GM21515 (cell line): ENCODE measurements around the gene SMIM29.

ENCODE experiments used
- ATAC-seq: cut with Tn5 transposase; IDR thresholded peaks from one replicate; pipeline ENCODE4 v1.9.1; 2021; ENCODE audit not compliant: unreplicated experiment

SMIM29 gene

DNA sequence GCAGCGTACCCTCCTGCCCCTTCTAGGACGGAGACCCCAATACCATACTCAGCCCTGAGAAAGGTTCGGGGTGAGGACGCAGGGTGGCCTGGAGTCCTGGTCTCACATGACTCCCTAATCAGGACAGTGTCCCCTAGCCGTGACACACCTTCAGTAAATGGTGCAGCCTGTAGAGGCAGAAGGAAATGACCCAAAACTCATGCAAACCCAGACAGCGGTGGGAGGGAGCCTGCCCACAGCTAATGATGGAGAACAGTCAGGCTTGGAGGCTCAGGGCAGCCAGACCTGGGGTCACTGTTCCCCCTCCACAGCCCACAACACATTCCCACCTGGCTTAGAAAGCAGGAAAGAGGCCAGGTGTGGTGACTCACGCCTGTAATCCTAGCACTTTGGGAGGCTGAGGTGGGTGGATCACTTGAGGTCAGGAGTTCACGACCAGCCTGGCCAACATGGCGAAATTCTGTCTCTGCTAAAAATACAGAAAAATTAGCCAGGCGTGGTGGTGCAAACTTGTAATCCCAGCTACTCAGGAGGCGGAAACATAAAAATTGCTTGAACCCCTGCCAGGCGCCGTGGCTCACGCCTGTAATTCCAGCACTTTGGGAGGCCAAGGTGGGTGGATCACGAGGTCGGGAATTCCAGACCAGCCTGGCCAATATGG is 20.9 kb downstream of the SMIM29 start:
- no peak for ATAC-seq

DNA sequence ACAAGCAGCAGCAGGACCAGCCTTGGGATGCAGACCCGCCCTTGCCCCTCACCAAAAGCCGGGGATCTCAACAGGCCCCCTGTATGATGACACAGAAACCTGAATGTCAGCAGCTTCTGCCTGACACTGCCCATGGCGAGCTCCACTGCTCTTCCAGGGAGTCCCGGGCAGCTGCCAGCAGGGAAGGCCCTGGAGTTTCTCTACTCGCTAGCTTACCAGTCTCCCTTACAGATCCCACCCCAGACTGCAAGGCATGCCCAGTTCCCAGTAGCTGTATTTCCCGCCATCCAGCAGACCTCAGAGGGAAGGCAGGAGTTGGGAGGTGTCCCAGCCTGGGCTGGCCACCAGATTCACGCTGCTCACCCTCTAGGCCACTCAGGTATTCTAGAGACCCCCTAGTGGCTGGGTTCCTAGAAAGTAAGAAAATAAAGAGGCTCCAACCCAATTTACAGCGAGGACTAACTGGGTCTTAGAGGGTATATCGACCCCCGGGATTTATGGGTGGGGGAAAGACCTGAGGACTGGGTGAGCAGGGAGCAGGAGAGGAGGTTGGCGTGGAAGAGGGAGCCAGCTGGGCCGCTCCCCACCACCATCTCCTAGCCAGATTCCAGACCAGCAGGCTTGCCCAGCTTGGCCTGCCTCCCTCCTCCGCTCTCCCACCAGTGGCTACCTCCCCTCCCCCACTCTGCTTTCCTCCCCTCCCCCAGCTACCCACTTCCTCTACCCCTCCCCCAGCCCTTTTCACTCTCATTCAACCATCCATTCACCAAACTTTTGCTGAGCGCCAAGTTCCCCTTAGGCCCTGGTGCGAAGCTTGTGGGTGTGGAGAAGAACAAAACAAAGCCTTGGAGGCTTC is 21.8 kb downstream of the SMIM29 start:
- no peak for ATAC-seq

DNA sequence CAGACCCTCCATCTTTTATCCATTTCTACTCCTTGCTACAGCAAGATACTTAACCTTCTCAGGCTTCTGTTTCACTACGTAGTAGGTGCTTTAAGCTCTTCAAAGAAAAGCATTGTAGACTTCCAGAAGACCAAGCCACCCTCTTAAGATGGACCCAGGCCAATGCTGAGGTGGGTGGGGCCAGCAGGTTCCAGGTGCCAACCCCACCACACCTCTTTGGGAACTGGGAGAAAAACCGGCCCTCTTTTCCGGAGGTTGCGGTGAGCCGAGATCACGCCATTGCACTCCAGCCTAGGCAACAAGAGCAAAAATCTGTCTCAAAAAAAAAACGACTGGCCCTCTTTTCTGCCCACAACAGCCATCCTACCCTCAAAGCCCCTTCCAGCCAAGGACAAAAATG is 22.7 kb downstream of the SMIM29 start:
- no peak for ATAC-seq

DNA sequence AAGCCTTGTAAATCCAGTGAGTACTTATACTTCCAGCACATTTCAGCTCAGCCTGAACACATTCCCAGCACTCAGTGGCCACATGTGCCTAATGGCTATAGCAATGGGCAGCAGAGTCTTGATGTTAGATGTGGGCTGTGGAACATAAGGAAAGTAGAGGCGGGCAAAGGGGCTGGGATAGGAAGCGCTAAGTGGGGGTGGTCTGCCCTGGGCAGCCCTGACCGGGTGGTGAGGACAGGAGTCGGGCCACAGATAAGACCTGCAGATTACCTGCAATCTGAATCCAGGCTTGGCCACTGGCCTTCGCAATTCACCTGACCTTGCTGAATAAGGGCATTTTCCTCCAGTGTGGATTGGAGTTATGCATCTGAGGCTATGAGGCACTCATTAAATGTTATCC is 23.3 kb downstream of the SMIM29 start:
- no peak for ATAC-seq

DNA sequence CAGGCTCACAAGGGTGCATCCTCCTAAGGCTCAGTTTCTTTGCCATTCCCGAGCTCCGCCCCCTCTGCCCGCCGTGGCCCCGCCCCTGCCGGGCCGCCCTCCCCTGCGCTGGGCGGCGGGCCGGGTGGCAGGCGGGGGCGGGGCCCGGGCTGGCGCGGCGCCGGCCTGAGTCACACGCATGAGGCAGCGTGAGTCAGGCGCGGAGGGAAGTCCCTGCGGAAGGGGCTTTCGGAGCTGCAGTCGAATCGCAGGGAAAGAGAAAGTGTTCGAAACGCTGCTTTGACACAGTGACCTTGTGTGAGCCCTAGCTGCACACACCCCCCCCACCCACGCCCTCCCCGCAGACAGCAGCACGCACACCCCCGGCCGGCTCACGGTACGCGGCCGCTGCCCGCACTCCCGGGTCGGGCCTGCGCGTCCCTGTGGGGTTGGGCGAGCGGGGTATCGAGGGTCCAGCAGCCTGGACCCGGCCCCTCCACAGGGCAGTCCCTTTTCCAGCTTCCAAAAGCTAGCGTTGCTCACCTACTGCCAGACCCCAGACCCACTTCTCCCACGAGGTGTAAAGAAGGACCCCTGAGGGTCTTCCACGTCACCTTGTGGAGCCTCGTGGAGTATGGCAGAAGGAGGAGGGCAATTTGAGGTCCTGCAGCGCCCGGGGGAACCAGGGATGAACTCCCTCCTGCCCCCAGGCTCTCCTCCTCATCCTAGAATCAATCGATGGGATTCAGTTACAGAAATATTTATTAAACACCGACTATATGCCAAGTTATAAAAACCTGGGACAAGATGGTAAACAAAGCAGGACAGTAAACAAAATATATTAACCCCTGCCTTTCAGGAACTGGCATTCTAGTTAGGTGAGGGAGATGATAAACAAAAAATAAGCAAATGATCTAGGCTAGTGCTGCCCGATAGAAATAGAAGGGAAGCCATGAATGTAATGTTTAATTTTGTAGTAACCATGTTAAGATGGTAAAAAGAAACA is 24.6 kb downstream of the SMIM29 start:
- peak; percentile 65 for ATAC-seq

DNA sequence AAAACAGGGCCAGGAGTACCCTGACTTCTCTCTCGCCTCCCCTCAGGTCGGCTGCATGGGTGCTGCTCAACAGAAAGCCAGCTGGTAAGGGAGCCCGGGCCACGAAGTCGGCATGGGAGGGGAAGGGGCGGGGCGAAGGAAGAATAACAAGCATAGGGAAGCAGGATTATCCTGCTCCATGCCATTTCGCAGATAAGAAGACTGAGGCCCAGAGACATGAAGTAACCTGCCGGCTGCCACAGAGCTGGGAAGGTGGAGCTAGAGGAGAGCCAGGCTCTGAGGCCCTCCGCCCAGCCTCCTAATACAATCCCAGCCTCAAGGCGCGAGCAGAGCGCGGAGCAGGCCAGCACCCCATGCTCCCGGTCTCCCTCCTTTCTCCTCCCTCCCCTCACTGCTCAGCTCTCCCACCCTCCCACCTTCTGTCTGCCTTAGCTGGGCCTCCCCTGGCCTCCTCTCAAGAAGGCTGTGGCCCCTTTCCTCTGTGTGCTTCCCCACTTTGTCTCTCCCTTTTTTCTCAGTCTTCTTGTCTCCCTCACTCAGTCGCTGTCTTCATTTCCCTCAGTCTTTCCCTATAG is 25.3 kb downstream of the SMIM29 start:
- ATAC-seq, result peak; percentile 26

DNA sequence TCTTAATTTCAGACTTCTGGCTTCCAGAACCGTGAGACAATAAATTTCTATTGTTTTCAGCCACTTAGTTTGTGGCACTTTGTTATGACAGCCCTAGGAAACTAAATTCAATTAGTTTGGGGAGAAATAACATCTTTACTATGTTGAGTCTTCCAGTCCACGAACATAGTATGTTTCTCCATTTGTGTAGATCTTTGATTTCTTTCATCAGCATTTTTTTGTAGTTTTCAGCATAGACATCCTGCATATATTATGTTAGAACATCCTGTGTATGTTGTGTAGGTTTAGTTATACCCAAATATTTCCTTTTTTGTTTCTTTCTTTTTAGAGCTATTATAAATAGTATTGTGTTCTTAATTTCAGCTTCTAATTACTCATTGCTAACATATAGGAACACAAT is 30.1 kb downstream of the SMIM29 start:
- ATAC-seq, result no peak

DNA sequence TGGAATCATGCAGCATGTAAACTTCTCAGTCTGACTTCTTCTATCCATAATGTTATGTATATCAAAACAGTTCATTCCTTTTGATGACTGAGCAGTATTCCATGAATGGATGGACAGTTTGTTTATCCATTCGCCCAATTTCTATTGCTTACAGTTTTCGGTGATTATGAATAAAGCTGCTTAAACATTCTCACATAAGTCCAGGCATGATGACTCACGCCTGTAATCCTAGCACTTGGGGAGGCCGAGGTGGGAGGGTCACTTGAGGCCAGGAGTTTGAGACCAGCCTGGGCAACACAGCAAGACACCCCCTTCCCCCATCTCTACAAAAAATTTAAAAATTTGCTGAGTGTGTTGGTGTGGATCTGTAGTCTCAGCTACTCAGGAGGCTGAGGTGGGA is 35.0 kb downstream of the SMIM29 start:
- ATAC-seq, result no peak

DNA sequence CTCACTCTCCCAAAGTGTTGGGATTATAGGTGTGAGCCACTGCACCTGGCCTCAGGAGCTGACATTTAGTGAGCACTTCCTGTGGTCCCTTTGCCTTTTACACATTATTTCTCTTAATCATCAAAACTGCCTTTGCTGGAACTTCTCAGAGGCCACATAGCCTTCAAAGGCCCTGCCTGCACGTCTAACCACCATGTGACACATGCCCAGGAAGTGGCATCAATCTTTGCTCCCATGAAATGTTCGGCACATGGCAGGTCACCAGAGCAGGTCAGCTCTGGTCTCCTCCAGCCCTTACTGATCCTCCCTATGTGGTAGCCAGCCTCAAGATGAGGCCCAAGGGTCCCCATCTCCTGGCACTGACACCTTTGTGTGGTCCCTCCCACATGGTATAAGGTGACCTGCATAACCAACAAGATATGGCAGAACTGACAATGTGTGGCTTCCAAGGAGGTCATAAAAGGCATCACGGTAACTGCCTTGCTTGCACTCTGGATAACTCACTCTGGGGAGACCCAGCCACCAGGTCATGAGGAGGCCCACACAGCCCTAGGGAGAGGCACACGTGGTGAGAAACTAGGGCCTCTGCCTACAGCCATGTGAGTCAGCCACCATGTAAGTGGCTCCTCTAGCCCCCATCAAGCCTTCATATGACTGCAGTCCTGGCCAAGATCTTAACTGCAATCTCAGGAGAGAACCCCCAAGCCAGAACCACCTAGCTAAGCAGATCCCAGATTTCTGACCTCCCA is 40.9 kb downstream of the SMIM29 start:
- ATAC-seq, result no peak

DNA sequence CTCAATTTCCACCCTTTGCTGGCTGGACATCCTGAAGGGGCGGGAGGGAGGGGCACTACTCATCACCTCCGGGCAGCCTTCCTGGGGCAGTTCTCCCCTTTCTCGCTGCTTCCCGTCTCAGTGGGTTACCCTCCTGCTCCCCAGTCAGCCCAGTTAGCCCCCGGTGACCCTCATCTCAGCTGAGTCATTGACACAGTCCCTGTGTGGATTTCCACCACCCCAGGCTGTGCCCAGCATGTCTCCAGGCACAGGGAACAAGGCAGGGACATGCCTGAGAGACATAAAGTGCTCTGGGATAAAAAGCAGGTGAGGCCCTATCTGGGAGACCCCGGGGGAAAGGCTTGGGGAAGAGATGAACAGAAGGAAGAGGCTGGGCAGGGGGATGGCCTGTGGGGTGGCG is 42.1 kb downstream of the SMIM29 start:
- ATAC-seq, result no peak

DNA sequence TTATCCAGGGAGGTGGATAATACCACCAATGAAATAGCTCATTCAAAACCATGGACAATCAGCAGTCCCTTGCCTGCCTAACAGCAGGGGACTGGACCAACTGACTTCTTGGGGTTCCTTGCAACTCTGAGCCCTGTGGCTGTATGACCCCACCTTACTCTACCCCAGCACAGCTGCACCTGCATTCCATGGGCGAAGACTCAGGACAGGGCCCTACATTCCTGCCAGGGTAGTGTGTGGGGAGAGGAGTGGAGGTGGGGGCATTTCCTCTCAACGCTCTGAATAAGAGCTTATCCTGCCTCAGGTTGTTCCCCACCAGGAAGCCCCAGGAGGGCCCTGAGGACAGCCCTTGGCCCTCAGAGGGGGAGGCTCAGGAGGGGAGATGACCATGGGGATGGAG is 42.9 kb downstream of the SMIM29 start:
- ATAC-seq, result no peak

DNA sequence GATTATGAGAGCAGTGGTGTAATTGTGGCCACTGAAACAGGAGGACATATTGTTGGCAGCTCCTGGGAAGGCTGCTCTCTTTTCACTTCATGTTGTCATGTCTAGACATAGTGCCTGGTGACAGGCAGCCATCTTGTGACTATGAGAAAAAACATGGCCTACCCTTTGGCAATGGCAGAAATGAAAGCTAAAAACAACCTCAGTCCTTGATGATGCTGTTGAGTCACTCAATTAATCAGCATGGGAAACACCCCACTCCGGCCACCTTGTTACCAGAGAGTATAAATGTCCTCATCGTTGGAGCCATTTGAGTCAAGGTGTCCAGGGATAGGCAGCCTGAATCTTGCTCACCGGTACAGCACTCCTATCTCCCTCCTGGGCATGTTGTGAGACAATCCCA is 43.3 kb downstream of the SMIM29 start:
- no peak for ATAC-seq

DNA sequence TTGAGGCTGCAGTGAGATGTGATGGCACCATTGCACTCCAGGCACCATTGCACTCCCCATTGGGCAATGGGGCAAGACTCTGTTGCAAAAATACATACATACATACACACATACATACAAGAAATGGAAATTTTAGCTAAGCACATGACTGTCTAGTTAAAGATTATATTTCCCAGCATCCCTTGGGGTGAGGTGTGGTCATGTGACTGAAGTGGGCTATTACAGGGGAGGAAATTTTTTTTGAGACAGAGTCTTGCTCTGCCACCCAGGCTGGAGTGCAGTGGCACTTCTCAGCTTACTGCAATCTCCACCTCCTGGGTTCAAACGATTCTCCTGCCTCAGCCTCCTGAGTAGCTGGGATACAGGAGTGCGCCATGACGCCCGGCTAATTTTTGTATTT is 44.1 kb downstream of the SMIM29 start:
- ATAC-seq, result no peak

DNA sequence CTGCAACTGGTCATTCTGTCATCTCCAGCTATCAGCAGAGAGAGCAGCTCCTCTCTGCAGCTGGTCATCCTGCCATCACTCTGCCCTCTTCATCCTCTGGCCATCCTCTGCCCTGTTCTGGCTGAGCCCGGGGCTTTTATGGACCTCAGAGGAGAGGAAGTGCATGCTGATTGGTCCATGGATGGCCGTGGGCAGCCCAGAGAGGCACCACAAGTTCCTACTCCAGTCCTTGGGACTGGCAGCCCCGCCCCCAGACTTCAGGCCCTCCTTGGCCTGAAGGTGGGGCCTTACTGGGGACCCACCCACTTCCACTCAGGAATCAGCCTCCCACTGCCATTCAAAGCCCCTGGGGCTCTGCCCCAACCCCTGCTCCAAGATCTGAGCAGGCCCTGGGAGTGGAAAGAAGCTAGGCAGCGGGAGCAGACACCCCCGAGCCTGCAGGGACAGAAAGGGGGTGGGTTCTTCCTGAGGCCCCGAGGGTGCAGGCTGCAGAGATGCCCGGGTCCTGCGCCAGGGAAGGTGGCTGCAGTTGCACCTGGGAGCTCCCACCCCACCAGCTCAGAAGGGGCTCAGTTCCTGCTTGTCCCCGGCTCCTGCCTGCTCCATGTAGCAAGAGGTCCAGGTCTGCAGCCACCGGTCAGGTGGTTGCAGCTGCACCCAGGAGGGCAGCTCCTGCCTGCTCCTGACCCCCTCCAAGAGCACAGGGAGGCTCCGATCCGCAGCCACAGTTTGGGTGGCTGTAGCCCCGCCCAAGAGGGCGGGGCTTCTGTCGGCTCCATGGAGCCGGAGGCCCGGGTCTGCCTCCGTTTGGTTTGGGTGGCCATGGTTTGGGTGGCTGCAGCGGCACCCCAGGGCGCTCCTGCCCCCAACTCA is 46.2 kb downstream of the SMIM29 start:
- ATAC-seq, result no peak

DNA sequence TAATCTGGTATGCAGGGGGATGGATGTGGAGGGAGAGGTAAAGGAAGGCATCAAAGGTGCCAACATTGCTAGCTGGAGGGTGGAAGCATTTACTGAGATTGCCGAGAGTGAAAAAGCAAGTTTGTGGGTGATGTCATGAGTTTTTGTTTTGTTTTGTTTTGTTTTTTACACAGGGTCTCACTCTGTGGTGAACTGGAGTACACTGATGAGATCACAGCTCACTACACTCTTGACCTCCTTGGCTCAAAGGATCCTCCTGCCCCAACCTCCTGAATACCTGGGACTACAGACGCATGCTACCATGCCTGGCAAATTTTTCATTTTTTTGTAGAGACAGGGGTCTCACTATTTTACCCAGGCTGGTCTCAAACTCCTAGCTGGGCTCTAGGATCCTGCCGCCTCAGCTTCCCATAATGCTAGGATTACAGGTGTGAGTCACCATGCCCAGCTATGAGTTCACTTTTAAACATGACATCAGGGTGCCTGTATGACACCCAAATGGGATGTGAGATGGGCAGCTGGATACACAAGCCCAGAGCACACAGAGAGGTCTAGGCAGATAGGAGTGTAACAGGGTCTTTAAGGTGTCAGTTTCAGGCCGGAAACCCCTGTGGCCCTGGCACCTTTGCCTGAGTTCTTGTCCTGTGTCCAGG is 47.2 kb downstream of the SMIM29 start:
- no peak for ATAC-seq

DNA sequence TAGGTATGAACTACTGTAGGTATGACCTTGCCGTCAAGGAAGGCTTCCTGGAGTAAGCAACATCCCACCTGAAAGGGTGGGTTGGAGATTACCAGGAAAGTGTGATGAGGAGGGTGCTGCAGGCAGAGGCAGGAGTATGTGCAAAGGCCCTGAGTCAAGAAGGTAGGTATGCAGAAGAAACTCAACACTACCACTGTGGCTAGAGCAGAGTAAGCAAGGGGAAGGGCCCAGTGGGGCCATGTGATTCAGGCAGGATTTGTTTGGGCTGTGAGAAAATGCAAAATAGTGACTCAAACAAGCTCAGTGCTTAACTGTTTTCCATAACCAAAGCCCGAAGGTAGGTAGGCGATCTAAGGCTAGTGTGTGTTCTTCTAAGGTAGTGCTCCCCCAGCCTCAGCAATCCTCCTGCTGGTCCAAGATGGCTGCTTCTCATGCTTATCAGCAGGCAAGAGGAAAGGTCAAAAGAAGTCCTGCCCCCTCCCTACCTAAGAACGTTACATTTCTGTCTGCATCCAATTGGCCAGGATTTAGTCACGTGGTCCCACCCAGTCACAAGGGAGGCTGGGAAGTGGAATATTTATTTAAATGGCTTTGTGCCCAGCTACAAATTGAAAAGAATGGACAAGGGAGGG is 48.4 kb downstream of the SMIM29 start:
- ATAC-seq, result no peak

DNA sequence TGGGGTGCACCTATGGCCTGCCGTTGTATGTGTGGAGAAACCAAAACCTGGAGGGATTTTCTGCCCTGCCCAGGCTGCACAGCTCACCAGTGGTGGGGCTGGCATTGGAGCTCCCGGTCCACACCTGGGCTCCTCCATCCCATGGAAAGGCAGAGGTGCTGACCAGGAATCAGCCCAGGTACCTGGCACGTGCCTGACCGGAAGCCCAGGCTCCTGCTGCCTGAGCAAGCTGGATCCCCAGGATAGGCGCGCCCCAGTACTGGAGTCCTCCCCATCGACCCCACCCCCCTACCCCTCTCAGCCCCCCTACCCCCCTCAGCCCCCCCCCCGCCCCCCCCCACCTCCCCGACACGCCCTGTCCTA is 52.0 kb downstream of the SMIM29 start:
- ATAC-seq, result peak; percentile 16
